Tibial artery (tissue), 4 donors: Measurements from ENCODE around the gene PAX8.

Experiments used
- DNase-seq, 2 donors: peaks; one replicate each; pipeline ENCODE4 v3.0.0-alpha.2; 2019
- H3K27ac ChIP-seq, 2 donors: fragments of 200-600 bp; sonication (generic) in 1 of 2; 1 replicate in 1 of 2; 2 replicates in 1 of 2; pipeline ENCODE4 v1.5.1; 2018 to 2019; ENCODE audit warnings: mild to moderate bottlenecking in 1 of 2
- H3K27me3 ChIP-seq, 2 donors: fragments of 200-600 bp; sonication (generic) in 1 of 2; one replicate each; pipeline versions ENCODE4 v1.5.1 to v1.6.0; 2016 to 2019
- H3K36me3 ChIP-seq, 3 donors: fragments of 200-600 bp; sonication (generic) in 2 of 3; one replicate each; pipeline ENCODE4 v1.5.1; 2016 to 2019; ENCODE audit warnings: mild to moderate bottlenecking in 2 of 3
- H3K4me1 ChIP-seq, 4 donors: fragments of 200-600 bp; sonication (generic) in 2 of 4; 1 replicate in 3 of 4; 2 replicates in 1 of 4; pipeline ENCODE4 v1.5.1; 2016 to 2019
- H3K4me3 ChIP-seq, 2 donors: fragments of 200-600 bp; sonication (generic) in 1 of 2; 1 replicate in 1 of 2; 2 replicates in 1 of 2; pipeline ENCODE4 v1.5.1; 2018 to 2019; ENCODE audit warnings: mild to moderate bottlenecking in 2 of 2
- H3K9me3 ChIP-seq, 3 donors: fragments of 200-600 bp; sonication (generic) in 1 of 3; one replicate each; pipeline ENCODE4 v1.5.1; 2016 to 2019
- CTCF ChIP-seq, 2 experiments: fragments of 200-600 bp in 1 of 2; fragments of 450-650 bp in 1 of 2; IDR thresholded peaks; one replicate each; pipeline ENCODE4 v1.5.1; 2017 to 2019; ENCODE audit warnings: antibody characterized with exemption in 2 of 2, mild to moderate bottlenecking in 1 of 2, moderate library complexity in 1 of 2
- intact Hi-C: fragments of 100-400 bp; cut with DNase I; formaldehyde crosslinking; loops from one replicate; pipeline ENCODE4 v1.15.0; 2023; ENCODE audit warnings: low total_unique reads

The PAX8 gene

GRCh38 chr2:113227290-113227689 lies 51.4 kb downstream of the PAX8 start:
- Histone ChIP-seq H3K4me1 (no peaks in the 10 kb centered on the region), H3K27ac (no peak overlapping the region), H3K9me3 (no peaks in the 10 kb centered on the region), H3K4me3 (no peak overlapping the region), H3K27me3 (no peaks in the 10 kb centered on the region), H3K36me3 (no peaks in the 10 kb centered on the region)
- intact Hi-C loops, result no loop called here
- TF ChIP-seq CTCF (IDR thresholded peaks at IDR 0.05), result no peak
- no peak for DNase-seq

GRCh38 chr2:113226462-113226861 lies 52.3 kb downstream of the PAX8 start:
- intact Hi-C loops, result no loop called here
- H3K36me3 ChIP-seq, result no peaks in the 10 kb centered on the region
- H3K4me3 ChIP-seq, result no peak overlapping the region
- H3K4me1 ChIP-seq, result no peaks in the 10 kb centered on the region
- no peaks in the 10 kb centered on the region for H3K9me3 ChIP-seq
- DNase-seq, result no peak
- TF ChIP-seq CTCF (IDR thresholded peaks at IDR 0.05), result no peak
- H3K27me3 ChIP-seq, result no peaks in the 10 kb centered on the region
- no peak overlapping the region for H3K27ac ChIP-seq

- Histone ChIP-seq H3K9me3 (no peaks in the 10 kb centered on the region), H3K4me1 (no peaks in the 10 kb centered on the region), H3K36me3 (no peaks in the 10 kb centered on the region), H3K27ac (no peak overlapping the region), H3K4me3 (no peak overlapping the region), H3K27me3 (no peaks in the 10 kb centered on the region)
- no peak for TF ChIP-seq CTCF (IDR thresholded peaks at IDR 0.05)
- peak; percentile 41 to 65 for DNase-seq
- intact Hi-C loops, result no loop called here
Measured at GRCh38 chr2:113225263-113226259, 53.2 kb downstream of the PAX8 start.

- intact Hi-C loops, result no loop called here
- no peaks in the 10 kb centered on the region for H3K27me3 ChIP-seq
- no peaks in the 10 kb centered on the region for H3K9me3 ChIP-seq
- peaks cover 0 to 3% (median 0%) of the 10 kb centered on the region in 4 donors for H3K4me1 ChIP-seq
- no peaks in the 10 kb centered on the region for H3K36me3 ChIP-seq
- H3K4me3 ChIP-seq, result no peak overlapping the region
- no peak for DNase-seq
- no peak for TF ChIP-seq CTCF (IDR thresholded peaks at IDR 0.05)
- H3K27ac ChIP-seq, result no peak overlapping the region
Measured at GRCh38 chr2:113224647-113225236, 54.0 kb downstream of the PAX8 start.

GRCh38 chr2:113223813-113224212 lies 54.9 kb downstream of the PAX8 start:
- intact Hi-C loops, result no loop called here
- Histone ChIP-seq H3K36me3 (no peaks in the 10 kb centered on the region), H3K27me3 (no peaks in the 10 kb centered on the region), H3K9me3 (no peaks in the 10 kb centered on the region), H3K27ac (no peak overlapping the region), H3K4me1 (peaks cover 0 to 10% (median 0%) of the 10 kb centered on the region in 4 donors), H3K4me3 (no peak overlapping the region)
- DNase-seq, result no peak
- no peak for TF ChIP-seq CTCF (IDR thresholded peaks at IDR 0.05)
